Measurements from ENCODE around the gene TRAPPC5.

Gene TRAPPC5

GRCh38 chr19:7677669-7678311 is 2.8 kb upstream of the TRAPPC5 start:
- DNase-seq = no peak

DNA sequence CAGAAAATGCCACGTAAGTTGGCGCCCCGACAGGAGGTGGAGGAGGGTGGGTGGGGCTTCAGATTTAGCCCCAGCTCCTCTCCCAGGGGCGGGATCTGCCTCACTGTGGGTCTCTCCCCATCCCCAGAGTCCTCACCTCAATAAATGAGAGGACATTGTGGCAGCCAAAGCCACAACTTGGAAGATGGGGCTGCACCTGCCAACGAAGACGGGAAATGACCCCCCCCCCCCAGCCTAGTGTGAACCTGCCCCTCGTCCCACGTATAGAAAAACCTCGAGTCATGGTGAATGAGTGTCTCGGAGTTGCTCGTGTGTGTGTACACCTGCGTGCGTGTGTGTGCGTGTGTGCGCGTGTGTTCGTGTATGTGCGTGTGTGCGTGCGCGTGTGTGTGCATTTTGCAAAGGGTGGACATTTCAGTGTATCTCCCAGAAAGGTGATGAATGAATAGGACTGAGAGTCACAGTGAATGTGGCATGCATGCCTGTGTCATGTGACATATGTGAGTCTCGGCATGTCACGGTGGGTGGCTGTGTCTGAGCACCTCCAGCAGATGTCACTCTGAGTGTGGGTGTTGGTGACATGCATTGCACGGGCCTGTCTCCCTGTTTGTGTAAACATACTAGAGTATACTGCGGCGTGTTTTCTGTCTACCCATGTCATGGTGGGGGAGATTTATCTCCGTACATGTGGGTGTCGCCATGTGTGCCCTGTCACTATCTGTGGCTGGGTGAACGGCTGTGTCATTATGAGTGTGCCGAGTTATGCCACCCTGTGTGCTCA is 1.5 kb upstream of the TRAPPC5 start:
- peak; percentile 26 for DNase-seq

- peak; percentile 40 for DNase-seq
These were observed 645 bp upstream of the TRAPPC5 start for GRCh38 chr19:7679771-7680605.

DNA sequence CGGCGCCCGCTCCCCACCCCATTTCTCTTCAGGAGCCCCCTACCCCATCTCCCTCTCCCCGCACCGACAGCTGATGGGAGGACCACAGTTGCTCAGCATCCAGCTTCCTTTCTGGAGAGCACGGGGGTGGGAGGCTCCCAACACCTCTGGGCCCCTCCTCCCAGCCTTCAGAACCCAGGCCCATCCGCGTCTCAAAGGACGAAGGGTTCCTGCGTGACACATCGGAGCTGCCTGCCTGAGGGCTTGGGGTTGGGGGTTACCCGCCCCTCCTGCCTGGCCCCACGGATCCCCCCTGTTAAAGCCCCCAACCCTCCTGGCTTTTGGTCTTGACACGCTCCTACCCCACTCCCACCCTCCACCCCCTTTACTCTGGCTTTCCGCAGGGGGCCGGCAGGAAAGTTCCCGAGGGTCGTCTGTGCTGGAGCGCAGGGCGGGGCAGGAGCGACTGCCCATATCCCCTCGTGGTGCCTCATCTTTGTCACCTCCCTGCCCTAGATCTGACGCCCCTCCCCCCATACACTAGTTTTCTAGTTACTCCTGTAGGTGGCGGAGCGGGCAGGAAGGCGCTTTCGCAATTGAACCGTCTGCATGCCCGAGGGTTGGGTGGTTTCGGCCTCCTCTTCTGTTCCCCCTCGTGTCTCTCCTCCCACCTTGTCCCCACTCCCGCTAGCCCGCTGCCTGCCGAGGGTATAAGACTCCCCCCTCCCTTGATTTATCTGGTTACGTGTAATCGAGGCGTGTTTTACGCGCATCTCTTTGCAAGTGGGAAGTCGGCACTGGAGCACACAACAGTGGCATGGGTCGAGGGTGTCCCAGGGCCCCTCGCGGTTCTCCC is 924 bp downstream of the TRAPPC5 start:
- no peak for DNase-seq

GRCh38 chr19:7682175-7682855 is 1.7 kb downstream of the TRAPPC5 start:
- DNase-seq = no peak

- no peak for DNase-seq
These were observed 5.2 kb downstream of the TRAPPC5 start for GRCh38 chr19:7685546-7686445.

GRCh38 chr19:7687177-7687576 is 6.5 kb downstream of the TRAPPC5 start:
- DNase-seq = no peak

GRCh38 chr19:7689165-7689564 is 8.5 kb downstream of the TRAPPC5 start:
- DNase-seq = no peak

GRCh38 chr19:7690779-7691258 is 10.2 kb downstream of the TRAPPC5 start:
- DNase-seq = no peak

DNA sequence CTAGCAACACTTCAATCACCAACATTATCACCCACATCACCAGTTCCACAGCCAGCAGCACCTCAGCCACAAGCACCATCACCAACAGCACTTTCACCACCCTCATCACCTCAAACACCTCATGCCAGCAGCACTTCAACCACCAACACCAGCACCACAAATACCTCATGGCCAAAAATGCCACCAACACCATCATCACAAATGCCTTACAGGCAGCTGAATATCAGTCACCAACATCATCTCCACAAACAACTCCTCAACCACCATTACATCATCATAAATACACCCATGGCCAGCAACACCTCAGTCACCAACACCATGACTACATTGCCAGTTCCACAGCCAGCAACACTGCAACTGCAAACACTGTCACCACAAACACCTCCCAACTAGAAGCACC is 10.9 kb downstream of the TRAPPC5 start:
- DNase-seq = no peak

- no peak for DNase-seq
These were observed 11.9 kb downstream of the TRAPPC5 start for GRCh38 chr19:7692417-7693088.

DNA sequence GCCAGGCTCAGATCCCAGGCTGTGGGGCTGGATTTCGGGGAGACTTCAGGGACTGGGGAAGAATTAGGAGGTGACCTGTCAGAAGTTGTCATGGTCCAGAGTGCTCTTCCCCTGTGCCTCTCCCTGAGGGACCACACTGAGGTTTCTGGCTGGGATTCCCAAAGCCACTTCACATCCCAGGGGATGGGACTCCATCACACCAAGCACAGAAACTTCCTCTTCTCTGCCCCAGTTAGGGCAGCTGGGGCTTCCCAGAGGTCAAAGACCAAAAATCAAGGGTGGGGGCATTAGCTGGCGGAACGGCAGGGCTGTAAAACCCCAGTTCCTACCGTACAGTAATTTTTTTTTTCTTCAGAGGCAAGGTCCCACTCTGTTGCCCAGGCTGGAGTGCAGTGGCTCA is 13.9 kb downstream of the TRAPPC5 start:
- no peak for DNase-seq

- no peak for DNase-seq
These were observed 17.2 kb downstream of the TRAPPC5 start for GRCh38 chr19:7697721-7698287.

DNA sequence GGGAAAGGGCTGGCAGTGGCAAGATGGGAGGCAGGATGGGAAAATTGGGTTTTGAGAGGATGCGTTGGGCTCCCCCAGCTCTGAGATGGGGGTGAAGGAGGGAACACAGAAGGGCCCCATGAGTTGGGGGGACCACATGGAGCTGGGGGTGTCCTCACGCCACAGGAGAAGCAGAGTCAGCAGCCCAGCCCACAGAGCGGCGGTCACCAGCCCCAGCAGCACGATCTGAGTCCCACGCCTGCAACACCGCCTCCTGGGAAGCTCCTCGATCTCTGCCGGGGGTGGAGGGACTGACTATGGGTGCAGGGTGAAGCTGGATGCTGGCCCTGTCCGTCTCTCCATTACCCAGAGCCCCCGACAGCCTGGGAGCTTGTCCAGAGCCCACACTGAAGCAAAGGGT is 17.9 kb downstream of the TRAPPC5 start:
- no peak for DNase-seq

DNA sequence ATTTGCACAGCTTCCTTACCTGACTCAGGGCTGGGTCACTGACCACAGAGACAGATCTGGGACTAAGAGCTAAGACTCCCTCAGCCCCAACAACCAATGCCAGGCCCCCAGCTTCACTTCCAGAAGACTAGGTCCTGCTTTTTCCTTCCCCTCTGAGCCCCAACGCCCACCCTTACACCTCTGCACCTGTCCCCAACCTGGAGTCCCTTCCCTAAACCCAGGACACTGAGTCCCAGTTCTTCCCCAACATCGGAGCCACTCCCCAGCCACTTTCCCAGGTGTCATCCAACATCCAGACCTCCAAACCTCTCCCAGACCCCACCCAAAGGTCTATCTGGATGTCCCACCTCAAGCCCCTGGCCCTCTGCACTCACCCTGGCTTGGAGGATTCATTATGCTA is 18.4 kb downstream of the TRAPPC5 start:
- DNase-seq = no peak

GRCh38 chr19:7699417-7700401 is 19.1 kb downstream of the TRAPPC5 start:
- no peak for DNase-seq

GRCh38 chr19:7701049-7701653 is 20.5 kb downstream of the TRAPPC5 start:
- DNase-seq = no peak

All from DMS79 (cell line).